HG02642 (cell line): ENCODE results near the gene PSME2.
A peak's percentile ranks its signal among the peaks of the same experiment; 100 is the strongest.

Experiments used
- ATAC-seq: cut with Tn5 transposase; IDR thresholded peaks from one replicate; pipeline ENCODE4 v1.9.1; 2021; ENCODE audit warnings: mild to moderate bottlenecking; ENCODE audit not compliant: unreplicated experiment, poor library complexity

The PSME2 gene

DNA sequence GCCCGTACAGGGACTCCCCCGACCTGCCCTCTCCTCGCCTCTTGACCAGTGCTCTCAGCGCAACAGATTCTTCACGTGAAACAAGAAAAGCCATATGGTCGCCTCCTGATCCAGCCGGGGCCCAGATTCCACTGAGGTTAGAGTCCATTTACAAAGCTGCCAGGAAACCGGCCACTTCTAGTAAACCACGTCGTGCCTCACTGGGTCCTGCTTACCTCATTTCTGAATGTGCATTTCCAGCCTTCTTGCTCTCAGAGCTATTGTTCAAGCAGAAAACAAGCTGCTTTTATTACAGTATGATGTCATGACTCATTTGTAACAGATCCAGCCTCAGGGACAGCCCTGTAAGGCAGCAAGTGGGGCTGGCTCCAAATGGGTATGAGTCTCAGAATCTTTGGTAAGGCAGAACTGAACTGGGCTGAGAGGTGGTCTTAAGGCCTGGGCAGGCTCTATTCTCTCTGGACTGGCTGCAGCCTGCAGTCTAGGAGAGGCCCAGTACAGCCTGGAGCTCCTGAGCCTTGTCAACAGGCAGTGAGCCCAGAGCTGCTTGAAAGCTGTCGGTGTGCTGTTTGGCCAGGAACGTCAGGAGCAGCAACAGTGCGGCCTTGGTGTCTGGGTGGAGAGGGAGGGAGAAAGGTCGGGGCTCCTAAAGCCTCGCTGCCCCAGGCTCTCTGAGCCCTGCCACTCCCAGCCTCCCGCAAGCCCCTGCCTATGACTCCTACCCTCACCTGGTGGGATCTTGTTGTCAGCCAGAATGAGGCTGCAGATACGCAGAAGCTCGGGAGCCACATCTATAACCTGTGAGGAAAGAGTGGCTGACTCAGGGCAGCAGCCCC, 33.8 kb upstream of the PSME2 start:
- ATAC-seq = no peak

DNA sequence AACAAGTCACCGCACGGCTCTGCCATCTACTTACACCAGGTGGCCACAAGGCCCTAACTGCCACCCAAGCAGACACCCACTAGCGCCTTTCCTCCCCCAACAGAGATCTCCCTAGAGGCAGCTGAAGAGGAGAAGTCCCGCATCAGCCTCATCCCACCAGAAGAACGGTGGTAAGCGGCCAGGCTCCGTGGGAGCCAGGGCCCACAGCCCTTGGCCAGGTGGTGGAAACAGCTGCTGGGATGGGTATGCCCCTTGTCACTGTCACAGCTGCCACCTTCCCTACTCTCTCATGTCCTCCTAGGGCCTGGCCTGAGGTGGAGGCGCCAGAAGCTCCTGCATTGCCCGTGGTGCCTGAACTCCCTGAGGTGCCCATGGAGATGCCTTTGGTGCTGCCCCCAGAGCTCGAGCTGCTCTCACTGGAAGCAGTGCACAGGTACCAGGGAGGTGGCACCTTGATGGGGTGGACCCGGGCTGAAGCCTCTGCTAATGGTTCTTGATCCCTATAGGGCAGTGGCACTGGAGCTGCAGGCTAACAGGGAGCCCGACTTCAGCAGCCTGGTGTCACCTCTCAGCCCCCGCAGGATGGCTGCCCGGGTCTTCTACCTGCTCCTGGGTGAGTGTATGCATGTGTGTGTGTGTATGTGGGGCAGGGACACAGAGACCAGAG, 33.0 kb upstream of the PSME2 start:
- no peak for ATAC-seq

DNA sequence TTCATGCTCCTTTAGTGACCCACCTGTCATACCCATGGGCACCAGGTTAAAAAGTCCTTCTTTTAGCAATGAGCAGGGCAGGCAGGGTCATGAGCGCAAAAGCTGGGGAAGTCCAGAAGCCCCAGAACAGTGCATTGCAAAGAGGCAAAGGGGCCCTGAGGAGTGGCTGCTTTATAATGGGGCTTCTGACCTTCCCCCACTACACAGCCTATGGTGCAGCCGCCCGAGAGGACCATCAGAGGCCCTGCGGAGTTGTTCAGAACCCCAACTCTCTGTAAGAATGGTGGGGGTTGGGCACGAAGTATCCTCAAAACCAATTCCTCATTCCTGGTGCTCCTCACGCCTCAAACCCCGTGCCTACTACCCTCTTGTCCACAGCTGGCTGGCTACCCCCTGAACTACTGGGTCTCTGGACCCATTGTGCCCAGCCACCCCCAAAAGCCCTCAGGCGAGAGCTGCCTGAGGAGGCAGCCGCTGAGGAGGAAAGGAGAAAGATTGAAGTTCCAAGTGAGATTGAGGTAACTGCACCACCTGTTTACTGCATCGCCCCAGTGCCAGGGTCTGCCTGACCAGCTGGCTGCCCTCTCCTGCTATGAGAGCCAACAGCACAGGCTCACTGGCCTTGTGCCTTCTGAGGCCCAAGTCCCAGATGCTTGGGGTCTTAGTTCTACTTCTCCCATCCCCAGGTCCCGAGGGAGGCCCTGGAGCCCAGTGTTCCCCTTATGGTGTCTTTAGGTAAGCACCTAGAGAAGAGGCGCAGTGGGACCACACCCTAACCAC, 32.2 kb upstream of the PSME2 start:
- ATAC-seq = no peak

DNA sequence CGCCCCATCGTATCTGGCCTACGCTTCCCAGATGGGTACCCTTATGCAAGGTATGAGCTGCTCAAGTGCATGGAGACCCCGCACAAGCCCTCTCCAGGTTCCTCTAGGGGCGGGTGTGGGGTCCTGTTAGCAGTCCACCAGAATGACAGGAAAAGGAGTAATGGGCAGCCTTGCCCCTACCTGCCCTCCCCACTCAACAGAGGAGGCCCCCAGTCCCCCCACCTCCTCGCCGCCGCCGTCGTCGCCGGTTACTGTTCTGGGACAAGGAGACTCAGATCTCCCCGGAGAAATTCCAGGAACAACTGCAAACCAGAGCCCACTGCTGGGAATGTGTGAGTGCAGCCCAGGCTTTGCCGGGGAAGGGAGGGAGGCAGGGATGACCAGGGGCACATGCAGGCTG, 31.5 kb upstream of the PSME2 start:
- no peak for ATAC-seq

DNA sequence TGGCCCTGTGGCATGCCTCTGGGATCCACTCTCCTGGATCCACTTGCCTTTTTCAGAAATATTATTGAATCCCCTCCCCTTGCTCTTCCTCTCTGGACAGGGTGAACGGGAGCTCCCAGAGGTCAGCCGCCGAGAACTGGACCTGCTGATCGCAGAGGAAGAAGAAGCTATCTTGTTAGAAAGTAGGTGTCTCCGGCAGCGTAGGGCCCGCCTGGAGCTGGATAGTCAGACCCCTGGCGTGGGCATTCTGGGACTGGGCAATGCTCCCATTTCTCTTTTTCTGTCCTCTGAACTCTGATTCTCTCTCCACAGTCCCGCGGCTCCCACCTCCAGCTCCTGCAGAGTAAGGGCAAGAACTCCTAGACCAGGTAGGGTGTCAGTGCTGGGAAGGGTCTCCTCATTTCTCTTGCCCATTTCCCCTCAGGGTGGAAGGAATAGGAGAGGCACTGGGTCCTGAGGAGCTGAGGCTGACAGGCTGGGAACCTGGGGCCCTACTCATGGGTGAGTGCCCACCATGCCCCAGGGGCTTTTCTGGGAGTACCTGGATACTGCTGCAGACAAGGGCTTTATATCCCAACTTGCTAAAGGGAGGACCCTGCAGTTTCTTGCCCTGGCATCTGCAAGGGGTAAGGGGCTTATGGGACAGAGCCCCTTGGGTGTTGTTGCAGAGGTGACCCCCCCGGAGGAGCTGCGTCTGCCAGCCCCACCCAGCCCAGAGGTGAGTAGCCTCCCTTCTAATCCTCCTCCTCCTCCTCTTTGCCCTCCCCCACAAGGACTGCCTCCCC, 30.8 kb upstream of the PSME2 start:
- no peak for ATAC-seq

DNA sequence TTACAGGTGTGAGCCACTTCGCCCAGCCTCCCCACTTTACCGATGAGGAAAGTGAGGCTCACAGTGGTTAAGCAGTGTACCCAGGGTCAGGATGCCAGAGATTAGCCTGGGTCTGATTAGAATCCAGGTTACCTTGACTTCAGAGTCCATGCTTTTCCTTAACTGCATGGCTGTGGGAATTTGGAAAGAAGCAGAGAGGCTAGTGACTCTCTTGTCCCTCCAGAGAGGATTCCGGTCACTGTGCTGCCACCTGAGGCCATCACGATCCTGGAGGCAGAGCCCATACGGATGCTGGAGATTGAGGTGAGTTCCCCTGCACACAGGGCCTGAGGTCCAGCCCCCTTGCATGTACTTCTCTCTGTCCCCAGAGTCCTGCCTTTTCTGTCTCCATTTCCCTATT, 30.2 kb upstream of the PSME2 start:
- ATAC-seq = no peak

DNA sequence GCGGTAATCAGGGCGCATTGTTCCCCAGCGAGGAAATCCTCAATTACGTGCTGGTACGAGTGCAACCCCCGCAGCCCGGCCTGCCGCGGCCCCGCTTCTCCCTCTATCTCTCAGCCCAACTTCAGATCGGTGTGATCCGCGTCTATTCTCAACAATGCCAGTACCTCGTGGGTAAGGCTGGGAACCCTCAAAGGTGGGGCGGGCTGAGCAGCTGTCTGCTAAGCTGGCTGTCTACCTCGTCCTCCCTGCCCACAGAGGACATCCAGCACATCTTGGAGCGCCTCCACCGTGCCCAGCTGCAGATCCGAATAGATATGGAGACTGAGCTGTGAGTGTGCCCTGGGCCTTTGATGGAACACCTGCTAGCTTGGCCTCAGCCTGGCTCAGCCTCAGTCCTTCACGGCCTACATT, 26.5 kb upstream of the PSME2 start:
- no peak for ATAC-seq

DNA sequence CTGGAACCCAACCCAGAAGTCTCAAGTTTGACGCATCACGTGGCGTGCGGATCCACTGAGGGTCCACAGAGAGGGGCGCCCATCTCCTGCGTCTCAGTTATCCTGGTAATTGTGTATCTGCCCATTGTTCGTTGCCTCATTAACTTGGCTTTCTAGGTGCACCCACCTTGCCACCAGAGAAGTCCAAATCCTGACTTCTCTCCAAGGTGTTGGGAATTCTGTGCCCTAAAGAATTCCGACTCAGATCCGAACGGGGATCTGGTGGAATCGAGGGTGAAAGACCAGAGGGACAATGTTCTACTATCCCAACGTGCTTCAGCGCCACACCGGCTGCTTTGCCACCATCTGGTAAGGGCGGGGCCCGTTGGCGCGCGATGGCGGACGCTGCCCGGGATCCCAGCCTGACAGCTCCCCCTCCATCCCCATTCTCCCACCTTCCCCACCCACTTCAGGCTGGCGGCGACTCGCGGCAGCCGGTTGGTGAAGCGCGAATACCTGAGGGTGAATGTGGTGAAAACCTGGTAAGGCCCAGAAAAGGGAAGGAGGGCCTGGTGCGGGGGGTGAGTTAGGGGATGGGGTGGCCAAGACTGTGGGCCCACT, 26.0 kb upstream of the PSME2 start:
- no peak for ATAC-seq

DNA sequence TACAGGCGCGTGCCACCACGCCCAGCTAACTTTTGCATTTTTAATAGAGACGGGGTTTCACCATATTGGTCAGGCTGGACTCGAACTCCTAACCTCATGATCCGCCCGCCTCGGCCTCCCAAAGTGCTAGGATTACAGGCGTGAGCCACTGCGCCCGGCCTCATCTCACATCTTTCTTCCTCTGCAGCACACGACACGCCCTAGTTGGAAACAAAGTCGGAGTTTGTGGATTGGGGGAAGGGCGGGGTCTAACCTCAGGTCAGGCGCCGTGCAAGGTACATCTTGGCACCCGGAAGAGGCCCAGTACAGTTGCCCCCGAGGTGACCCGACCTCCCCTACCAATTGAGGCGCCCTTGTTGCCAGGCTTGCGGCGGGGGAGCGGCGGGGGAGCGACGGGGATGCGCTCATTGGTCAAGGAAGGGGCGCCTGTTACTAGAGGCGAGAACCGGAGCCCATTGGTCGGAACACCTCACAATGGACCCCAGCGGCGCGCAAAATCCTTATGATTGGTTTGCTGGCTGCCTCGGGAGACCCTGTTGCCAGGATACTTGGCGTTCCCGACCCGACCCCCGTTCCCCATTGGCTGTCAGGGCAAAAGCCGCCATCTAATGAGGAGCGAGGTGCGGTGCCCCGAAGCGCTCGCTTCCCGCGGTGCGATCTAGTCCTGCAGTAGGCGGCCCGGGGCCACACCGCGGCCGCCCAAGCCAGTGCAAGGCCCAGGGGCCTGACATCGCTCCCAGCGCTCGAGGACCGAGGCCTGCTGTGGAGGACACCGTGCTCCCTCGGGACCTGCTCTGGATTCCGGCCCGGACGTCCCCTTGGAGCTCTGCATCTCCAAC, 25.2 kb upstream of the PSME2 start, which contains the start of gene REC8:
REC8 (plus strand) TSS at position 659 of the 839 bp plus-strand sequence. CDS start 473 bp downstream, outside the sequence.
- peak; percentile 70 for ATAC-seq

DNA sequence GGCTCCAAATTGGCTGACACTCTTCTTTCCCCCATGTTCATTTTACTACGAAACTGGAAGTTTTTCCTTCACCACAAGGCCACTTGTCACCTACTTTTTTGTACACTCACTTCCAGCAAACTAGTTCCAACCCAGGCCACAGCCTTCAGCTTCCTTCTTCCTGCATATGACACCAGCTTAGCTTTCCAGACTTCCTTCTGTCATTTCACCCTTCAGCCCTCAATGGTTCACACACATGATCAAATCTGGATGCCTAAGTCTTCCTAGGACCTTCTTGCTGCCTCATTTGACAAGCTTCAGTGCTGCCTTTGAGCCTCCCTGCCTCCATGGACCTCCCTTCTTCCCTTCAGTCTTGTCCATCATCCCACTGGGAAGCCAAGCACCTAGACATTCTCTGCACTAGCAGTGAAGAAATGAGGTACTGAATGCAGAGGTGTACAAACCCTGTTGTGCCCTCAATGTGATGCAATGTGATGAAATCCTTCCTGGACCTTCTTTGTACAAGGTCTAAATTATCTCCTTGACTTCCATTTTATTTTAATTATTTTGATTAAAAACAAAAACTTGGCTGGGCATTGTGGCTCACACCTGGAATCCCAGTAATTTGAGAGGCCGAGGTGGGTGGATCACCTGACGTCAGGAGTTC, 21.2 kb upstream of the PSME2 start:
- ATAC-seq = no peak

DNA sequence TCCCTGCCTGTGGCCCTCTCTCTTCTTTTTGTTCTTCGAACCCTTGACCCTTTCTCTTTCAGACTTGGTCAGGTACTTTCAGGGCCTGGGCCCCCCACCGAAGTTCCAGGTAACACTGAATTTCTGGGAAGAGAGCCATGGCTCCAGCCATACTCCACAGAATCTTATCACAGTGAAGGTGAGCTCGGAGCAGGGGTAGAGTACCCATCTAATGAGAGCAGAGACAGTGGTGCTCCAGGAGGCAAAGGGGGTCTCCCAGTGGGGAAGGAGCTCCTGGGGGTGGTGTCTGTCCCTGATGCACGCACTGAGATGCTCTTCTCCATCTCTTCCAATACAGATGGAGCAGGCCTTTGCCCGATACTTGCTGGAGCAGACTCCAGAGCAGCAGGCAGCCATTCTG, 19.4 kb upstream of the PSME2 start:
- ATAC-seq = no peak

DNA sequence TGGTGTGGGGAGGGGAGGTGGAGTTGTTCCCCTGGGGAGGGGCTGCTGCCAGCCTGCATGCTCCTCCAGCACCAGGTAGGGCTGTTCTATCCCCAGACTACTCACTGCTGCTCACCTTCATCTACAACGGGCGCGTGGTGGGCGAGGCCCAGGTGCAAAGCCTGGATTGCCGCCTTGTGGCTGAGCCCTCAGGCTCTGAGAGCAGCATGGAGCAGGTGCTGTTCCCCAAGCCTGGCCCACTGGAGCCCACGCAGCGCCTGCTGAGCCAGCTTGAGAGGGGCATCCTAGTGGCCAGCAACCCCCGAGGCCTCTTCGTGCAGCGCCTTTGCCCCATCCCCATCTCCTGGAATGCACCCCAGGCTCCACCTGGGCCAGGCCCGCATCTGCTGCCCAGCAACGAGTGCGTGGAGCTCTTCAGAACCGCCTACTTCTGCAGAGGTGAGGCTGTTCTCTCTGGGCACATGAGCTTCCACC, 18.1 kb upstream of the PSME2 start:
- ATAC-seq = no peak

DNA sequence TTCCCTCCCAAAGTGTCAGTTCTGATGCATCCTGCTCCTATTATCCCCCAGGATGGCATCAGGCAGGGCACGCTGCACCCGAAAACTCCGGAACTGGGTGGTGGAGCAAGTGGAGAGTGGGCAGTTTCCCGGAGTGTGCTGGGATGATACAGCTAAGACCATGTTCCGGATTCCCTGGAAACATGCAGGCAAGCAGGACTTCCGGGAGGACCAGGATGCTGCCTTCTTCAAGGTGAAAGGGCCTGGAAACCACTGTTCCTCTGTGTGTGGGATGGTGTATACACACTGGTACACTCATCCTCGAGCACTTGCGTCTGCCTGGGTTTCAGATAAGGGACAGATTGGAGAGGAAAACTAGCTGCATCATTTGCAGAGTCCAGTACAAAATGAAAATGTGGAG, 15.7 kb upstream of the PSME2 start:
- ATAC-seq = no peak

DNA sequence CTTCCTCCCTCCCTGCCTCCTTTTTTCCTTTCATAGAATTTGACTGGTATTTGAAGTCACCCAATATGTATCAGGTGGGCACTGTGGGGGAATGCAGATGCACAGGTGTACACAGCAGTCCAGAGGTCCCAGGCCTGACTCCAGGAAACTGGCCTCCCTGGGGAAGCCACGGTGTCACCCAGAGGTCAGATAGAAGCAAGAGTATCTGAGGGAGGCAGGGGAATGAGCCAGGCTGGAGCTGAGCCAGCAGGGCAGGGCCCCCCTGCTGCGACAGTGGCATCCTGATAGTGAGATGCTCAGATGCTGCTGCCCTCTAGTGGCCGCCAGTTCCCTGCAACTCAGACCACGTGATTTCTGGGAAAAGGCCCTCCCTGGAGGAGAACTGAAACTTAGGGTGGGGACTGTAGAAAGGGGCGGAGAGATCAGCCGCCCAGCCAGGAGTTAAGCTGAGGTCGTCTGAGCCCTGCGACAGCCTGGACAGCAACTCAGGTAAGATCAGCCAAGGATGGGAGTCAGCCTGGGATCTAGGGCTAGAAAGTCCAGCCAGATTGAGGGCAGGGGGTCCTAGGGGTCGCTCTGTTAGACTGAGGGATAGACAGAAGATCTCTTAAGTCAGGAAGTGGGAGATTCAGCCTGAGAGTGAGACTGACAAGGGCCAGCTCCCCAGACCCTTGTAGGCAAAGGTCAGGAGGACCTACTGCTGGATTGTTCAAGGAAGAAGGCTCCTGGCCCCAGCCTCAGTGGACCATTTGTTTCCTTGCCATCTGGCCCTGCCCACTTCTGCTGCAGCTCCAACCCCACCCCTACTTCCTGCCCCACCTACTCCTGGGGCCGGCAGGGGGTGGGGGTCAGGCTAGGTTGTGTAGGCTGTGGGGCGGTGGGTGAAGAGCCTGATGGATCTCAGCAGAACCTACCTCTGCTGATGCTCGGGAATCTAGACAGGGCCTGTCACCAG, 14.7 kb upstream of the PSME2 start, which contains the start of gene IRF9:
IRF9 (plus strand) TSS at position 416 of the 955 bp plus-strand sequence. CDS start 880 bp downstream, outside the sequence.
- peak; percentile 85 for ATAC-seq

DNA sequence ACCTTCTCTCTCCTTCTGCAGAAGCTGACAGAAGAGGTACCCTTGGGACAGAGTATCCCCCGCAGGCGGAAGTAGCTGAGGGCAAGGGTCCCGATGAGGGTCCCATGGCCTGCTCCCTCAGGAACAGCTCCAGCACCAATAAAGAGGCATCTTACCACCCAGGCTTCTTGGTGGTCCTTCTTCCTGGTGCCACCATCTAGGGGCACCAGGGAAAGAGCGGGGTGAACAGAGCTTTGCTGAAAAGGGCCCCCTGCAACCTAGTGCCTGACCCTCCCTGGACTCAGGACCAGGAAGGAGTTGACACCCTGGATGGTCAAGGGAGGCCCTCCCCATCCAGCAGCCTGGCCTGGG, 14.1 kb upstream of the PSME2 start:
- peak; percentile 0 for ATAC-seq

DNA sequence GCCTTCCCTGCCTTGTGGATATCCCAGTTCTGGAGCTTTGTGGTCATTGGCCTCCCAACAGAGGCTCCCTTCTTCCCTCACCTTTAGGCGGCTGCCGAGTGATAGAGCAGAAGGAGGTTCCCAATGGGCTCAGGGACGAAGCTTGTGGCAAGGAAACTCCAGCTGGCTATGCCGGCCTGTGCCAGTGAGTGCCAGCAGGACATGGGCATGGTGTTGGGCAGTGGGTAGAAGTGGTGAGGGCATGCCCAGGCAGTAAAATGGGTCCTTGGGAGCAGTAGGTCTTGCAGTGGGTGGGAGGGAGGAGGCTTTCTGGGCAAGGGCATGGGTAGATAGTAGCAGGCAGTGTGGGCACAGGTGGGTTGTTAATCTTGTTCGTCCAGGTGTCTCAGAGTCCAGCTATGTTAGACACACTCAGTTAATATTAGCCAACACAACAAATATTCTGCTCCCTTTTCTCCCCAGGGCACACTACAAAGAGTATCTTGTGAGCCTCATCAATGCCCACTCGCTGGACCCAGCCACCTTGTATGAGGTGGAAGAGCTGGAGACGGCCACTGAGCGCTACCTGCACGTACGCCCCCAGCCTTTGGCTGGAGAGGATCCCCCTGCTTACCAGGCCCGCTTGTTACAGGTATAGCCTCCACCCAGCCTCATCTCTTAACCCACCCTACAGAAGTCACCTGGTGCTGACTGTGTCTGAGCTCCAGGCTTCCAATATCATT, 13.5 kb upstream of the PSME2 start:
- no peak for ATAC-seq

DNA sequence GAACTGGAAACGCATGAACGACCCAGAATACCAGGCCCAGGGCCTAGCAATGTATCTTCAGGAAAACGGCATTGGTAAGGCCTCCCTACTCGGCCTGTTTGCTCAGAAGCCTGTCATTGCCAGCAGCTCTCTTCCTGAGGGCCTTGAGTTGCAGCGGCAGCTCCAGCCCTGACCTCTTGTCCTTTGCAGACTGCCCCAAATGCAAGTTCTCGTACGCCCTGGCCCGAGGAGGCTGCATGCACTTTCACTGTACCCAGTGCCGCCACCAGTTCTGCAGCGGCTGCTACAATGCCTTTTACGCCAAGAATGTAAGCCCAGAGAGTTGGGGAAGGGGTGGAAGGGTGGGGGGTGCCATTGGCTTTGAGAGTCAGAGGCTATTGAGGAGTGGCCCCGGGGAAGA, 10.9 kb upstream of the PSME2 start:
- ATAC-seq = no peak
